ENCODE data around the gene KTN1.

The KTN1 gene

GRCh38 chr14:55718551-55718950 is 138.5 kb downstream of the KTN1 start:
- no peak overlapping the region for H3K27ac ChIP-seq (ENCODE audit: low read depth, low read length)
- H3K36me3 ChIP-seq (ENCODE audit: control insufficient read depth, insufficient read depth, low read length), result no peaks in the 10 kb centered on the region
- H3K4me1 ChIP-seq (ENCODE audit: control insufficient read depth, insufficient read depth, low read length), result no peaks in the 10 kb centered on the region
- no peak overlapping the region for H3K4me3 ChIP-seq (ENCODE audit: low read length)
- no peaks in the 10 kb centered on the region for H3K27me3 ChIP-seq (ENCODE audit: control insufficient read depth, insufficient read depth, low read length)
- no peak overlapping the region for H3K9ac ChIP-seq (ENCODE audit: low read length)

GRCh38 chr14:55720796-55721195 is 140.8 kb downstream of the KTN1 start:
- no peaks in the 10 kb centered on the region for H3K27me3 ChIP-seq (ENCODE audit: control insufficient read depth, insufficient read depth, low read length)
- no peak overlapping the region for H3K27ac ChIP-seq (ENCODE audit: low read depth, low read length)
- no peaks in the 10 kb centered on the region for H3K36me3 ChIP-seq (ENCODE audit: control insufficient read depth, insufficient read depth, low read length)
- no peak overlapping the region for H3K9ac ChIP-seq (ENCODE audit: low read length)
- no peaks in the 10 kb centered on the region for H3K4me1 ChIP-seq (ENCODE audit: control insufficient read depth, insufficient read depth, low read length)
- H3K4me3 ChIP-seq (ENCODE audit: low read length), result no peak overlapping the region

GRCh38 chr14:55721353-55721752 is 141.3 kb downstream of the KTN1 start:
- Histone ChIP-seq H3K27me3 (ENCODE audit: control insufficient read depth, insufficient read depth, low read length) (no peaks in the 10 kb centered on the region), H3K4me3 (ENCODE audit: low read length) (no peak overlapping the region), H3K9ac (ENCODE audit: low read length) (no peak overlapping the region), H3K27ac (ENCODE audit: low read depth, low read length) (no peak overlapping the region), H3K4me1 (ENCODE audit: control insufficient read depth, insufficient read depth, low read length) (no peaks in the 10 kb centered on the region), H3K36me3 (ENCODE audit: control insufficient read depth, insufficient read depth, low read length) (no peaks in the 10 kb centered on the region)

GRCh38 chr14:55722054-55722453 is 142.0 kb downstream of the KTN1 start:
- H3K9ac ChIP-seq (ENCODE audit: low read length), result no peak overlapping the region
- H3K4me3 ChIP-seq (ENCODE audit: low read length), result no peak overlapping the region
- H3K36me3 ChIP-seq (ENCODE audit: control insufficient read depth, insufficient read depth, low read length), result no peaks in the 10 kb centered on the region
- no peaks in the 10 kb centered on the region for H3K27me3 ChIP-seq (ENCODE audit: control insufficient read depth, insufficient read depth, low read length)
- H3K27ac ChIP-seq (ENCODE audit: low read depth, low read length), result no peak overlapping the region
- H3K4me1 ChIP-seq (ENCODE audit: control insufficient read depth, insufficient read depth, low read length), result no peaks in the 10 kb centered on the region

GRCh38 chr14:55724736-55725135 is 144.7 kb downstream of the KTN1 start:
- Histone ChIP-seq H3K27me3 (ENCODE audit: control insufficient read depth, insufficient read depth, low read length) (no peaks in the 10 kb centered on the region), H3K27ac (ENCODE audit: low read depth, low read length) (no peak overlapping the region), H3K36me3 (ENCODE audit: control insufficient read depth, insufficient read depth, low read length) (no peaks in the 10 kb centered on the region), H3K4me1 (ENCODE audit: control insufficient read depth, insufficient read depth, low read length) (no peaks in the 10 kb centered on the region), H3K4me3 (ENCODE audit: low read length) (no peak overlapping the region), H3K9ac (ENCODE audit: low read length) (no peak overlapping the region)

GRCh38 chr14:55730592-55731310 is 150.7 kb downstream of the KTN1 start:
- Histone ChIP-seq H3K27ac (ENCODE audit: low read depth, low read length) (no peak overlapping the region), H3K4me1 (ENCODE audit: control insufficient read depth, insufficient read depth, low read length) (no peaks in the 10 kb centered on the region), H3K27me3 (ENCODE audit: control insufficient read depth, insufficient read depth, low read length) (no peaks in the 10 kb centered on the region), H3K9ac (ENCODE audit: low read length) (no peak overlapping the region), H3K36me3 (ENCODE audit: control insufficient read depth, insufficient read depth, low read length) (no peaks in the 10 kb centered on the region), H3K4me3 (ENCODE audit: low read length) (no peak overlapping the region)

- no peak overlapping the region for H3K27ac ChIP-seq (ENCODE audit: low read depth, low read length)
- no peak overlapping the region for H3K4me3 ChIP-seq (ENCODE audit: low read length)
- no peaks in the 10 kb centered on the region for H3K27me3 ChIP-seq (ENCODE audit: control insufficient read depth, insufficient read depth, low read length)
- H3K4me1 ChIP-seq (ENCODE audit: control insufficient read depth, insufficient read depth, low read length), result no peaks in the 10 kb centered on the region
- no peaks in the 10 kb centered on the region for H3K36me3 ChIP-seq (ENCODE audit: control insufficient read depth, insufficient read depth, low read length)
- H3K9ac ChIP-seq (ENCODE audit: low read length), result no peak overlapping the region
Measured at GRCh38 chr14:55731311-55731872, 151.4 kb downstream of the KTN1 start.

- Histone ChIP-seq H3K4me3 (ENCODE audit: low read length) (no peak overlapping the region), H3K36me3 (ENCODE audit: control insufficient read depth, insufficient read depth, low read length) (no peaks in the 10 kb centered on the region), H3K4me1 (ENCODE audit: control insufficient read depth, insufficient read depth, low read length) (no peaks in the 10 kb centered on the region), H3K27ac (ENCODE audit: low read depth, low read length) (no peak overlapping the region), H3K27me3 (ENCODE audit: control insufficient read depth, insufficient read depth, low read length) (no peaks in the 10 kb centered on the region), H3K9ac (ENCODE audit: low read length) (no peak overlapping the region)
Measured at GRCh38 chr14:55731881-55732498, 152.0 kb downstream of the KTN1 start.

GRCh38 chr14:55733599-55733998 is 153.6 kb downstream of the KTN1 start:
- no peaks in the 10 kb centered on the region for H3K4me1 ChIP-seq (ENCODE audit: control insufficient read depth, insufficient read depth, low read length)

More at GRCh38 chr14:55733599-55733998, 153.6 kb downstream of the KTN1 start:
- H3K27me3 ChIP-seq (ENCODE audit: control insufficient read depth, insufficient read depth, low read length), result no peaks in the 10 kb centered on the region
- no peak overlapping the region for H3K27ac ChIP-seq (ENCODE audit: low read depth, low read length)
- H3K36me3 ChIP-seq (ENCODE audit: control insufficient read depth, insufficient read depth, low read length), result no peaks in the 10 kb centered on the region
- H3K4me3 ChIP-seq (ENCODE audit: low read length), result no peak overlapping the region
- no peak overlapping the region for H3K9ac ChIP-seq (ENCODE audit: low read length)

All from rectal smooth muscle tissue (tissue), 1 donor.